ENCODE results near the gene MAD1L1. TPM values are rescaled to one million over a fixed set of nuclear protein-coding genes. Genes with fewer than 3 reads are reported as not detected.
A peak's percentile ranks its signal among the peaks of the same experiment; 100 is the strongest.

MAD1L1 gene
- total and polyA plus RNA-seq, 2 donors (not counting 3 experiments of a cell fraction or from before 2014, with no cell fraction given) = 34.1 to 42.3 TPM

- peaks cover 14% of the 10 kb centered on the region for H3K4me1 ChIP-seq (ENCODE audit: control insufficient read depth, extremely low read depth, insufficient read depth, low read length)
- intact Hi-C loops (cut with micrococcal nuclease) = no loop called here
- DNase-seq (ENCODE audit: low read depth, low spot score) = peak; percentile 53
- TF ChIP-seq EZH2 (IDR thresholded peaks at IDR 0.05; ENCODE audit: borderline replicate concordance, low read depth, low read length, severe bottlenecking) (no peak), POLR2AphosphoS5 (IDR thresholded peaks at IDR 0.05; ENCODE audit: insufficient read depth, low read depth, low read length) (no peak), MYC (IDR thresholded peaks at IDR 0.05; ENCODE audit: low read depth, low read length) (no peak), JUN (IDR thresholded peaks at IDR 0.05; ENCODE audit: borderline replicate concordance, insufficient read depth, insufficient read length, low read depth) (no peak), POLR2A (IDR thresholded peaks at IDR 0.05; ENCODE audit: low read depth, low read length) (no peak), GATA2 (IDR thresholded peaks at IDR 0.05; ENCODE audit: insufficient read depth, insufficient read length, low read depth, low read length) (no peak), FOS (IDR thresholded peaks at IDR 0.05; ENCODE audit: borderline replicate concordance, insufficient read depth, low read length) (no peak)
- TF ChIP-seq, protein P1, sequence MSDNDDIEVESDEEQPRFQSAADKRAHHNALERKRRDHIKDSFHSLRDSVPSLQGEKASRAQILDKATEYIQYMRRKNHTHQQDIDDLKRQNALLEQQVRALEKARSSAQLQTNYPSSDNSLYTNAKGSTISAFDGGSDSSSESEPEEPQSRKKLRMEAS (IDR thresholded peaks at IDR 0.05; ENCODE audit: insufficient read depth, insufficient read length) = no peak
- TF ChIP-seq, protein P2, sequence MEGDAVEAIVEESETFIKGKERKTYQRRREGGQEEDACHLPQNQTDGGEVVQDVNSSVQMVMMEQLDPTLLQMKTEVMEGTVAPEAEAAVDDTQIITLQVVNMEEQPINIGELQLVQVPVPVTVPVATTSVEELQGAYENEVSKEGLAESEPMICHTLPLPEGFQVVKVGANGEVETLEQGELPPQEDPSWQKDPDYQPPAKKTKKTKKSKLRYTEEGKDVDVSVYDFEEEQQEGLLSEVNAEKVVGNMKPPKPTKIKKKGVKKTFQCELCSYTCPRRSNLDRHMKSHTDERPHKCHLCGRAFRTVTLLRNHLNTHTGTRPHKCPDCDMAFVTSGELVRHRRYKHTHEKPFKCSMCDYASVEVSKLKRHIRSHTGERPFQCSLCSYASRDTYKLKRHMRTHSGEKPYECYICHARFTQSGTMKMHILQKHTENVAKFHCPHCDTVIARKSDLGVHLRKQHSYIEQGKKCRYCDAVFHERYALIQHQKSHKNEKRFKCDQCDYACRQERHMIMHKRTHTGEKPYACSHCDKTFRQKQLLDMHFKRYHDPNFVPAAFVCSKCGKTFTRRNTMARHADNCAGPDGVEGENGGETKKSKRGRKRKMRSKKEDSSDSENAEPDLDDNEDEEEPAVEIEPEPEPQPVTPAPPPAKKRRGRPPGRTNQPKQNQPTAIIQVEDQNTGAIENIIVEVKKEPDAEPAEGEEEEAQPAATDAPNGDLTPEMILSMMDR (IDR thresholded peaks at IDR 0.05; ENCODE audit: extremely low read depth in 1 of 2, insufficient read depth in 1 of 2, low read depth in 1 of 2, low read length in 2 of 2) = no peak
- dilution Hi-C loops (cut with MboI; ENCODE audit: extremely low pct_ligation_motif_present, low sequenced_read_pairs) = no loop called here
- H3K9me3 ChIP-seq (replicated peaks; ENCODE audit: control insufficient read depth, insufficient read depth, low read length) = no peaks in the 10 kb centered on the region
- no TSS peak for BruUV-seq (replicated peaks)
- ChIA-PET POLR2A (no interaction called here), CTCF (interaction anchor here (1.1 kb wide), 1 partner anchor 53 kb away, joined by 3 read pairs; no protein-coding TSS in a partner anchor)
- H3K9ac ChIP-seq (replicated peaks; ENCODE audit: extremely low read depth, insufficient read depth, low read length) = no peak overlapping the region
- no peak overlapping the region for H3K4me3 ChIP-seq (replicated peaks in 1 of 3; ENCODE audit: insufficient read depth in 1 of 3, low read depth in 1 of 3, low read length in 3 of 3)
- no peaks in the 10 kb centered on the region for H3K79me2 ChIP-seq (ENCODE audit: control insufficient read depth, insufficient read depth, low read length)
- no peaks in the 10 kb centered on the region for H3K27me3 ChIP-seq (ENCODE audit: control insufficient read depth in 2 of 2, insufficient read depth in 2 of 2, low read length in 2 of 2)
- no peak overlapping the region for H2AFZ ChIP-seq (ENCODE audit: low read depth, low read length)
- H4K20me1 ChIP-seq (replicated peaks; ENCODE audit: control insufficient read depth, extremely low read depth, insufficient read depth, low read length) = no peaks in the 10 kb centered on the region
- no peaks in the 10 kb centered on the region for H3K36me3 ChIP-seq (ENCODE audit: control insufficient read depth in 2 of 2, extremely low read depth in 1 of 2, insufficient read depth in 2 of 2, low read length in 2 of 2)
- no peak overlapping the region for H3K27ac ChIP-seq (ENCODE audit: insufficient read depth, low read depth, low read length)
- no peak overlapping the region for H3K4me2 ChIP-seq (ENCODE audit: insufficient read depth, low read length)
- FAIRE-seq = peak; percentile 55
- no peaks in the 10 kb centered on the region for H3K9me1 ChIP-seq (replicated peaks; ENCODE audit: control insufficient read depth, extremely low read depth, insufficient read depth, low read length)
Observed at GRCh38 chr7:2116989-2117591, 115.7 kb downstream of the MAD1L1 start.
